Measurements from ENCODE around the gene ACAP3. TPM values are rescaled to one million over a fixed set of nuclear protein-coding genes. Genes with fewer than 3 reads are reported as not detected.

The ACAP3 gene
- total and polyA plus RNA-seq, 2 experiments from 2014 or later, result 8.1 to 31.9 TPM

GRCh38 chr1:1342584-1343115, 34.9 kb upstream of the ACAP3 start (continued):
- no peak for TF ChIP-seq REST (IDR thresholded peaks at IDR 0.05; ENCODE audit: unreplicated experiment)
- no peak for TF ChIP-seq ZNF331 (CRISPR knock-in tag; IDR thresholded peaks at IDR 0.05; ENCODE audit: low read depth)
- TF ChIP-seq EZH2phosphoT487 (IDR thresholded peaks at IDR 0.05; ENCODE audit: unreplicated experiment), result no peak
- TF ChIP-seq CTCF (conservative IDR thresholded peaks at IDR 0.05; ENCODE audit: low read depth in 2 of 2), result no peak
- no peak for TF ChIP-seq POLR2AphosphoS5 (IDR thresholded peaks at IDR 0.05; ENCODE audit: low read depth)
- no peak for TF ChIP-seq NANOG (IDR thresholded peaks at IDR 0.05; ENCODE audit: borderline replicate concordance)
- no peak for TF ChIP-seq ZNF114 (CRISPR knock-in tag; IDR thresholded peaks at IDR 0.05)

DNA sequence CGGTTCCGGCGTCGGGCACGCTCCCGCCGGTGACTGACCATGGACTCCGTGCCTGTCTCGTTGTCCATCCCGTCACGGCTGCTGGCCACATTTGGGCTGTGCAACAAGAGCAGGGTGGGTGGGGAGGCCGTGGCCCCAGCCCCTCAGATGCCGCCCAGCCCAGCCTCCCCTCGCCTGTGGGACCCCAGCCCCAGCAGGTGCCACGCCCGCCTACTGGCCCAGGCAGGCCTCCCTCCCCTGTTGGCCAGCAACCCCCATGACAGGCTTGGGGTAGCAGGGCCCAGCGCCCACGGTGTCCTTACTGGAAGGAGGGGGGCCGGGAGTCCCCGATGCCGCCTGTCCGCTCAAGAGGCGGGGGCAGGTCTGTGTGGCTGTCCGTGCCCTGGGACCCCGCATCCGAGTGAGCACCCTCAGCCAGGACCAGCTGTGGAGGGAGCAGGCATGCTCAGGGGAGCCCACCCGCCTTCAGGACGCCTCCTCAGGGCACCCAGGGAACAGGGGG, 34.4 kb upstream of the ACAP3 start:
- H3K4me2 ChIP-seq, result no peak overlapping the region
- Mint-ChIP-seq H3K36me3 (ENCODE audit: low read depth) (peaks cover 18% of the 10 kb centered on the region), H3K27ac (no peak overlapping the region), H3K27me3 (ENCODE audit: insufficient read depth, low read depth, poor library complexity) (peaks cover 6% of the 10 kb centered on the region), H3K4me1 (peaks cover 5% of the 10 kb centered on the region), H3K9me3 (no peaks in the 10 kb centered on the region; the same call in 2 of the 3 replicates), H3K4me3 (no peak overlapping the region)
- H3F3A ChIP-seq (replicated peaks; ENCODE audit: low read depth), result peaks cover 9% of the 10 kb centered on the region
- H3K27ac ChIP-seq (ENCODE audit: low read depth), result no peak overlapping the region
- no peaks in the 10 kb centered on the region for H3K4me1 ChIP-seq (ENCODE audit: insufficient read depth)
- DNase-seq (ENCODE audit: low spot score) (no peak), ATAC-seq (no peak)
- H3K4me3 ChIP-seq, result no peak overlapping the region
- no peaks in the 10 kb centered on the region for H3K27me3 ChIP-seq (ENCODE audit: insufficient read depth)
- H3K79me2 ChIP-seq (replicated peaks; ENCODE audit: insufficient read depth), result peaks cover 10% of the 10 kb centered on the region
- no peaks in the 10 kb centered on the region for H3K9me2 ChIP-seq (ENCODE audit: insufficient read depth)
- H2AFZ ChIP-seq, result no peak overlapping the region
- no peaks in the 10 kb centered on the region for H3K36me3 ChIP-seq (ENCODE audit: insufficient read depth)
- H4K20me1 ChIP-seq (replicated peaks; ENCODE audit: insufficient read depth), result peaks cover 3% of the 10 kb centered on the region; the same call in 1 of the 2 replicates
- TF ChIP-seq STAT1 (IDR thresholded peaks at IDR 0.05; ENCODE audit: unreplicated experiment) (no peak), ZNF331 (CRISPR knock-in tag; IDR thresholded peaks at IDR 0.05; ENCODE audit: low read depth) (no peak), ZNF462 (CRISPR knock-in tag; IDR thresholded peaks at IDR 0.05) (no peak), POLR2AphosphoS5 (IDR thresholded peaks at IDR 0.05; ENCODE audit: low read depth) (no peak), CREB1 (CRISPR knock-in tag; IDR thresholded peaks at IDR 0.05; ENCODE audit: low read depth) (no peak), CTCF (conservative IDR thresholded peaks at IDR 0.05; ENCODE audit: low read depth in 2 of 2) (no peak), JUNB (IDR thresholded peaks at IDR 0.05; ENCODE audit: unreplicated experiment) (no peak)

Data from GM23338 (cell line).